ENCODE data around the gene INTS14. TPM values are rescaled to one million over a fixed set of nuclear protein-coding genes. Genes with fewer than 3 reads are reported as not detected.
"Not testable (repeated sequence)": the region's sequence is repeated elsewhere in the genome, so short reads cannot be mapped to it uniquely, and the experiment has no call there.

Gene INTS14
- total RNA-seq, 1 experiment from 2014 or later: 57.1 TPM

GRCh38 chr15:65631503-65631902 lies 20.6 kb upstream of the INTS14 start:
- DNase-seq (ENCODE audit: low spot score): no peak

GRCh38 chr15:65630760-65631159 lies 19.8 kb upstream of the INTS14 start:
- no peak for DNase-seq (ENCODE audit: low spot score)

- no peak for DNase-seq (ENCODE audit: low spot score)
These were observed 18.6 kb upstream of the INTS14 start for GRCh38 chr15:65629548-65629947.

GRCh38 chr15:65626856-65627255 lies 15.9 kb upstream of the INTS14 start:
- no peak for DNase-seq (ENCODE audit: low spot score)

GRCh38 chr15:65623103-65623502 lies 12.2 kb upstream of the INTS14 start:
- DNase-seq (ENCODE audit: low spot score): no peak

DNA sequence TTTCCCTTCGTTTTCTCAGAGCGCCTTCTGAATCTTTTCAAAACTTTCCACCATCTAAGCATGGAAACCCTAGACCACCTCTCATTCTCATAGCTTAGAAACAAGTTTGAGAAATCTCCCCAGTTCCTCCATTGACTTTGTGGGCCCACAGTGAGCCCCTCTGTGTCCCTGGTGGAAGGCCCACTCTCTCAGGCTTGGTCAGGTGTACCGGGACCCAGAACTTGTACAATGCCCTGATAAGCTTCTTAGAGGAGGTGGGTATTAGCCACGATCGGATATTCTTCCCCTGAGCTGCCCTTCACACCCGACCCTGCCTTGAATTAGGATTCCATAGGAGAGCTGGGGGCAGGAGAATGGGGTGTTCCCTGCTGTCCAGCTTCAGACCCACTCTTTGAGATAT lies 10.7 kb upstream of the INTS14 start, which contains the start of gene SLC24A1:
SLC24A1 (plus strand) TSS at position 301 of the 400 bp plus-strand sequence. CDS start 2,143 bp downstream, outside the sequence.
- no peak for DNase-seq (ENCODE audit: low spot score)

GRCh38 chr15:65620833-65621232 lies 9.9 kb upstream of the INTS14 start:
- no peak for DNase-seq (ENCODE audit: low spot score)

DNA sequence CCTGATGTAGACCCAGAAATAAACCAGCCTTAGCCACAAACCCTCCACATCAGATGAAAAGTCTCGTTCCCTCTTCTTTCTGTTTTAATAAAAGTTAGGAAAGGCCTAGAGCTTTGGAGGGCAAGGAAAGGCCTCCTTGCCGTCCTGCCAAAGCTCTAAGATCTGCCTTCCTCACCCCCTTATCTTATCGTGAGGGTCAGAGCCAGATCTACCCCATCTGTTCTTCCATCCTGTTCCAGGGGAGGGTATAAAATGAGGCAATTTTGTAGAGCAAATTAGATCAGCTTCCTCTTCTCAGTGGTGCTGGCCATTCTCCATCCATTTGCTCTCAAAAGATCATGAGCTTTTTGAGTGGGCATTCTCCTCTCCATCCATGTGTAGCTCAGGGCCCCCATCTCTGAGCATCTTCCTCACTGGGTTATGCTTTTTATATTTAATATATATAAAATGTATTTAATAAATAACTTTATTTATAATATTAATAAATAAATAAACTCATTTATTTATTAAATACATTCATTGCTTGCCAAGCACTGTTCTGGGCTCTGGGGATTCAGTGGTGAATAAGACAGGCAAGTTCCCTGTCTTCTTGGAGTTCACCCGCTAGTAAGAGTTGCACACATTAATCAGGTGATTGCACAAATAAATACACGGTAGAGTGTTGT lies 8.8 kb upstream of the INTS14 start:
- no peak for DNase-seq (ENCODE audit: low spot score)

- no peak for DNase-seq (ENCODE audit: low spot score)
These were observed 7.7 kb upstream of the INTS14 start for GRCh38 chr15:65618560-65619109.

DNA sequence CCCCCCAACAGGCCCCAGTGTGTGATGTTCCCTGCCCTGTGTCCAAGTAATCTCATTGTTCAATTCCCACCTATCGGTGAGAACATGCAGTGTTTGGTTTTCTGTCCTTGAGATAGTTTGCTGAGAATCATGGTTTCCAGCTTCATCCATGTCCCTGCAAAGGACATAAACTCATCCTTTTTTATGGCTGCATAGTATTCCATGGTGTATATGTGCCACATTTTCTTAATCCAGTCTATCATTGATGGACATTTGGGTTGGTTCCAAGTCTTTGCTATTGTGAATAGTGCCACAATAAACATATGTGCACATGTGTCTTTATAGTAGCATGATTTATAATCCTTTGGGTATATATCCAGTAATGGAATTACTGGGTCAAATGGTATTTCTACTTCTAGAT lies 5.0 kb upstream of the INTS14 start:
- DNase-seq (ENCODE audit: low spot score): not testable (repeated sequence)

- no peak for DNase-seq (ENCODE audit: low spot score)
These were observed 2.2 kb upstream of the INTS14 start for GRCh38 chr15:65612949-65613744.

DNA sequence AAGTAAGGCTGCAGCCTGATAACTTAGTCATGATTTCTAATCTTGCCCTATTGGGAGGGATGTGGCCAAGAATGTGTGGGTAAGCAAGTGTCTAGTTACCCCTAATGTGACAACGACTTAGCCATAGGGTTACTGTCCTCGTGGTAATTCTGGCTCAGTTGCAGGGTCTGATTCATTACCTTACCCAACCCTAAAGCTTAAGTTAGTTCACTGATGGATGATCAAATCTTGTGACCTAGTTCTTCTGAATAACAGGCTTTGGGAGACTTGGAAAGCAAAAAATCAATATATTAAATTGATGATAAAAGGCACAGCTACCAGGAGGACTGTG lies 1.6 kb upstream of the INTS14 start:
- no peak for DNase-seq (ENCODE audit: low spot score)

- DNase-seq (ENCODE audit: low spot score): no peak
These were observed 1.1 kb upstream of the INTS14 start for GRCh38 chr15:65611888-65612615.

DNA sequence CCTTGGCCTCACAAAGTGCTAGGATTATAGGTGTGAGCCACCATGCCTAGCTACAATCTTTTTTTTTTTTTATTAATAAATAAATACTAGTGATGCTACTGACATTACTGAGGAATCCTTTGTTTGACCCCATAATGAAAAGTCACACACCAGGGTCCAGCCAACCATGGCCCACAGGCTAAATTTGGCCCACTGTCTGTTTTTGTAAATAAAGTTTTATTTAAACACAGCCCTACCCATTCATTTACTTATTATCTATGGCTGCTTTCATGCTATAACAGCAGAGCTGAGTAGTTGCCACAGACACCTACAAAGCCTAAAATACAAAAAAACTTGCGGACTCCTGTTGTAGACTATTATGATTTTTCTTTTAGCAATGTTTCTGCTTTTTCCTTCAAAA lies 7.4 kb downstream of the INTS14 start:
- DNase-seq (ENCODE audit: low spot score): no peak

GRCh38 chr15:65603134-65603533 lies 7.8 kb downstream of the INTS14 start:
- no peak for DNase-seq (ENCODE audit: low spot score)

DNA sequence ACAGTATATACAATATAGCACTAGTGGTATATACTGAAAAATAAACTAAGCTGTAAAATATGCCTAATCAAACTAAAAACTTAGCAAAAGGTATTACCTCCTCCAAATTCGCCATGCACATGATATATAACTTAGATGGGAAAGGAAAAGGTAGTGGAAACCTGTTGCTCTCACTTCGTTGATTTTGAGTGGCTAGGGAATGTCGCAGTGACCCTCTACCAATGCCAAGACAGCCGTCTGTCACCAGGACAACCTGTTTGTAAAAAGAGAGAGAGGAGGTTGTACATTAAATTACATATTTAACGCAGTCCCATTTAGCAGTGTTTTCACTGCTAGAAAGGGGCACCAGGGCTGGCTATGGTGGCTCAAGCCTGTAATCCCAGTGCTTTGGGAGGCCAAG lies 11.3 kb downstream of the INTS14 start:
- no peak for DNase-seq (ENCODE audit: low spot score)

DNA sequence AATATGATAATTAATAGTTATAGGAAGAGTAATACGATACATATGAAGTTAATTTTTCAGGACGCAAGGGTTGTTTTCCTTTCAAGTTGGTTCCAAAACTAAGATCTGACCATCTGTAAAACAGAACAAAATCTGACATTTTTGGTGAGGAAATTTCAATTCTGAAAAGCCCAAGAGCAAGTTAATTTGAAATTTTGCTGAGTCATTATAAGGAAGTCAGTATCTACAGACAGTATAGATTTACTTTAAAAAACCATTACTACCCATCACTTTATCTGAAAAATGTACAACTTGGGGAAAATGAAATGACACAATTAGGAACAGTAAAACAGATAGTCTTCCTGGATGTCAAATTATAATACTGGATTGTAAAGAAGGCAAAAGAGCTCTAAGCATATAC lies 12.5 kb downstream of the INTS14 start:
- no peak for DNase-seq (ENCODE audit: low spot score)

GRCh38 chr15:65595960-65596359 lies 15.0 kb downstream of the INTS14 start:
- DNase-seq (ENCODE audit: low spot score): no peak

DNA sequence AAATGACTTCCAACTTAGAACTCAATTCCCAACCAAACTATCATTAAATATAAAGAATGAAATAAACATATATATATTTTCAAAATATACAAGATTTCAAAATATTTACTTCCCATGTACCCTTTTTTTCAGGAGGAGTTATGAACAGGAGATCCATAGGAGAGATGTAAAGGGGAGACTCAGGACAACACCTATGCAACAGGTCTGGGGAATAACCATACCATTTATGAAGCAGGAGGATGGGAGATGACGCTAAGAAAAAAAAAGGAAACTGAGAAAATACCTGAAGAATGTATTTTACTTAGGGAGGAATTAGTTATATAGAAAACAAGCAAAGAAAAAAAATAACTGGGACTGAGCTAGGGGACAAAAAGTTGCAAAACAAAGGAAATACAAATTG lies 23.8 kb downstream of the INTS14 start:
- no peak for DNase-seq (ENCODE audit: low spot score)

- DNase-seq (ENCODE audit: low spot score): no peak
These were observed 26.7 kb downstream of the INTS14 start for GRCh38 chr15:65584241-65584640.

DNA sequence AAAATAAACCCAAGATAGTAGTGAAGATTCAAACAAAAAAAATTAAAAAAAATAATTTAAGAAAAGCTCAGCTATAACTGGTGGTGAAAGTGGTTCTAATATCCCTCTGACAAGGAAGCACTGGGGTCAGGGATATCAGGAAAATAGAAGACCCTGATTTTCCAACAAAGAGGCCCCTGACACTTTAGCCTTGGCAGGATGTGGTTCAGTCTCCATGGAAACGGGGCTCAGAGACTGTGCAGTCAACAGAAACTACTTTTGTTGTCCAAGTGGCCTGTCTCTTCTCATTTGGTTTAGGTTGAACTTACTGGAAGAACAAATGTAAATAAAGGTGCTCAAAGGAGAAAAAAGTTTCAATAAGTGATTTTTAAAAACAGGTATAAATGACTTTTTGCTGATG lies 27.2 kb downstream of the INTS14 start:
- peak; percentile 53 for DNase-seq (ENCODE audit: low spot score)

- no peak for DNase-seq (ENCODE audit: low spot score)
These were observed 30.6 kb downstream of the INTS14 start for GRCh38 chr15:65580287-65580686.

Measured in H4 (cell line).